Activated CD4-positive, alpha-beta T cell treated with anti-CD3 and anti-CD28 coated beads, Interleukin-2, amount 50 U/mL, for 4 hours (primary cell): Measurements from ENCODE around the gene AIMP2.
"Not testable (repeated sequence)": the region's sequence is repeated elsewhere in the genome, so short reads cannot be mapped to it uniquely, and the experiment has no call there.

ENCODE experiments used
- DNase-seq, 2 experiments: peaks; one replicate each; pipeline ENCODE4 v3.0.0-alpha.2; 2020

The AIMP2 gene

GRCh38 chr7:6026820-6027311 lies 17.8 kb downstream of the AIMP2 start:
- DNase-seq, result no peak

- no peak for DNase-seq
Observed at GRCh38 chr7:6027806-6028365, 18.8 kb downstream of the AIMP2 start.

GRCh38 chr7:6028563-6028962 lies 19.5 kb downstream of the AIMP2 start:
- no peak for DNase-seq

DNA sequence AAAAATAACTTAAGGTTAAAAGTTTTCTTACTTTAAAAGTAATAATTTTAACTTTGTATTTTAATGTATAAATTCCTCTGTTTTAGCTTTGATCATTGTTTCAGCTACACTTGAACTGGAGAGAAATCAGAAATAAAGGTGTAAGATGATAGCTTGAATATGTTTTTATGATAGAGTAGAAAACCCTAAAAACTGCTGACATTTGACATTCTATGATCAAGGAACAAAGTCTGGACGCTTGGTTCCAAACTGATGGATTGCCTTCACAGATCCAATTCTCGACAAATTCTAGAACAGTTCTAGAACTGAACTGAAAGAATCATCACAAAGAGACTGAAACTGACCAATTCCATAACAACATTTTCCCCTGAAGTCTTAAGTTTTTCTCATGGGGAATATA lies 21.9 kb downstream of the AIMP2 start, which contains the start of gene ANKRD61:
Gene ANKRD61, plus strand, starts transcription at position 389 of the 400 bp plus-strand sequence. Its CDS starts 0 bp downstream, at position 389.
- no peak for DNase-seq

- DNase-seq, result no peak
Observed at GRCh38 chr7:6031567-6031966, 22.5 kb downstream of the AIMP2 start.

GRCh38 chr7:6032167-6032566 lies 23.1 kb downstream of the AIMP2 start:
- no peak for DNase-seq

- no peak for DNase-seq
Observed at GRCh38 chr7:6032641-6033040, 23.6 kb downstream of the AIMP2 start.

DNA sequence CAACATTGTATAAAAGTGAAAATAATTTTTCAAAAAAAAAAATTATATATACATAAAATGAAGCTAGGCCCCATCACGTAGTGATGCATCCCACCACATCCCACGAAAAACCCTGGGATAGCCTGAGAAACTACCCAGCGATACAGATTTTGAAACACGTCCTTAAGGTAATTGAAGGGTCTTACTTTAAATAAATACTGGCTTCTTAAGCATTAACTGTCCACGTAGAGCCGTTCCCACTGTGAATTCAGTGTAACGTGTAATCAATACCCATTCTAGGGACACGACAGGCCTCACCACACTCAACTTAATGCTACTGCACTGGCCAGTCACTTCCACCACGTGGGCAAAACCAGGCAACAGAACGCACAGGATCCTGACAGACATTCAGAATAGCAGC lies 26.1 kb downstream of the AIMP2 start:
- no peak for DNase-seq

GRCh38 chr7:6035686-6036085 lies 26.6 kb downstream of the AIMP2 start:
- no peak for DNase-seq

DNA sequence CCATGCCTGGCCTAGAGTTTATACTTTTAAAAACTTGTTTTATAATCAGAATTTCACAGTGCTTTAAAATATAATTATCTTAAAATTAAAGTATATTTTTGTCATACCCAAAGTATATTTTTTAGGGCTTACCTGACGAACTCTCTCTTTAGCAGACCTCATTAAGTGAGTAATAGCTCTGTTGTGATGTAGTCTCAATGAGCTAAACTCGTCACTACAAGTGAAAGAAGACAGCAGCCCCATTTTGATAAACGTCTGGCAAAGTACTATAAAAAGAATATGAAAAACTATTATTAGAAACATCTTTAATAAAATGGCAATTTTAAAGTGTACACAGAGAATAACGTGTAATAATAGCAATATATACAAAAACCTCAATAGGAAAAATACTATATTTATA lies 40.7 kb downstream of the AIMP2 start:
- no peak for DNase-seq

DNA sequence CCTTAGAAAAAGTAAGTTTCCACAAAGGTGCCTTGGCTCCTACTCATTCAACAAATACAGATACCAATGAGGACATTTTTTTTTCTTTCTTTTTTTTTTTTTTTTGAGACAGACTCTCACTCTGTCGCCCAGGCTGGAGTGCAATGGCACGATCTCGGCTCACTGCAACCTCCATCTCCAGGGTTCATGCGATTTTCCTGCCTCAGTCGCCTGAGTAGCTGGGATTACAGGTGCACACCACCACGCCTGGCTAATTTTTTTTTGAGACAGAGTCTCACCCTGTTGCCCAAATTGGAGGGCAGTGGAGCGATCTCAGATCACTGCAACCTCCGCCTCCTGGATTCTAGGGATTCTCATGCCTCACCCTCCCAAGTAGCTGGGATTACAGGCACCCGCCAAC lies 42.1 kb downstream of the AIMP2 start:
- DNase-seq, result not testable (repeated sequence)

- DNase-seq, result no peak
Observed at GRCh38 chr7:6056616-6057015, 47.5 kb downstream of the AIMP2 start.

GRCh38 chr7:6057316-6058129 lies 48.5 kb downstream of the AIMP2 start:
- DNase-seq, result no peak

DNA sequence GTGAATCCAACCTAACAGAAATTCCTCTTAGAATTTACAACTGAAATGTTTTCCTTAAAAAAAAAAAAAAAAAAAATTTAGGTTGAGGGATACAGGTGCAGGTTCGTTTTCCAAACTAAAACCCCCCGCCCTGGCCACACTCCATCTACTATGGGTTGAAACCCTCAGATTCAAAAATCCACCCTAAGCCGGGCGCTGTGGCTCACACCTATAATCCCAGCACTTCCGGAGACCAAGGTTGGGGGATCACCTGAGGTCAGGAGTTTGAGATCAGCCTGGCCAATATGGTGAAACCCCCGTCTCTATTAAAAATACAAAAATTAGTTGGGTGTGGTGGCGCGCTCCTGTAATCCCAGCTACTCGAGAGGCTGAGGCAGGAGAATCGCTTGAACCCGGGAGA lies 50.9 kb downstream of the AIMP2 start:
- not testable (repeated sequence) for DNase-seq

GRCh38 chr7:6071406-6071805 lies 62.3 kb downstream of the AIMP2 start:
- no peak for DNase-seq
